GM08714 (cell line): ENCODE data around the gene POC5.
"Not testable (repeated sequence)": the region's sequence is repeated elsewhere in the genome, so short reads cannot be mapped to it uniquely, and the experiment has no call there.

Source experiments
- H3K4me3 ChIP-seq: fragments of 200-500 bp; sonication (Bioruptor generic); 2 replicates; pipeline ENCODE4 v1.5.1; 2014; ENCODE audit warnings: mild to moderate bottlenecking, low read length, inconsistent platforms
- ZNF274 ChIP-seq: IDR thresholded peaks from 2 replicates; pipeline ENCODE4 v1.6.1; 2012; ENCODE audit warnings: mild to moderate bottlenecking, low read depth, low read length

The POC5 gene

DNA sequence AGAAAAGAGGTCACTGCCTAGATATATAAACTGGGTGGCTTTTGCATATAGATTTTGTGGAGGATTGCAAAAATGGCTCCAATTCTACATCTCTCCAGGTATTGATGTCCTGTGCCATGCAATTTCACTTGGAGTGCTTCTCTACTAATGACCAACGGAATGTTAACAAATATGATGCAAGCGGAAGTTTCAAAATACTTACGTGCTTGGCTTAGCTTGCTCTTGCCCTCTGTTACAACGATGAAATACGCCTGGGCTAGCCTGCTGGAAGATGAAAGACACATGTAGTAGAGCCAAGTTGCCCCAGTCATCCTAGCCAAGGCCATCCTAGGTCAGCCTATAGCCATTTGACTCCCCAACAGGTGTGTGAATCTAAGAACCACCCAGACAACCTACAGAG lies 3.6 kb upstream of the POC5 start:
- no peak for TF ChIP-seq ZNF274
- no peak overlapping the region for H3K4me3 ChIP-seq

DNA sequence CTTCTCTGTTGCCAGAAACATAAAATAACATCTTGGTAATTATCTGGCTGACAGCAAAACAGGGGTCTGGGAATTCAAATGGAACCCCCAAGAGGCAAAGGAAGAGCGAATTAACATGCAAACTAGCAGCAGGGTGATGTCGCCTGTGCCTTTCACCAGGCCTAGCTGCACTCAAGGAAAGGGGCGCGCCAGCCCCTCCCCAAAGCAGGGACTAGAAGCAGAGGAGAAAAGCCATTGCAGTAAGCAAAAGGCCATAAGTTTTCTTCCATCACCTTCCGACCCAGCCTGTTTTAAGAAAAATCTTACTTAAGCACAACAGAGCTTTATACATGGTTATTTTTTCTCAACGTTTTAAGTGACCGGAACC lies 539 bp downstream of the POC5 start:
- TF ChIP-seq ZNF274: no peak
- H3K4me3 ChIP-seq: peak overlapping the region; percentile 97

- no peak overlapping the region for H3K4me3 ChIP-seq
- no peak for TF ChIP-seq ZNF274
These were observed 5.1 kb downstream of the POC5 start for GRCh38 chr5:75712091-75712490.

GRCh38 chr5:75711151-75711550 lies 6.1 kb downstream of the POC5 start:
- TF ChIP-seq ZNF274: no peak
- H3K4me3 ChIP-seq: no peak overlapping the region

- no peak overlapping the region for H3K4me3 ChIP-seq
- no peak for TF ChIP-seq ZNF274
These were observed 6.6 kb downstream of the POC5 start for GRCh38 chr5:75710637-75711036.

DNA sequence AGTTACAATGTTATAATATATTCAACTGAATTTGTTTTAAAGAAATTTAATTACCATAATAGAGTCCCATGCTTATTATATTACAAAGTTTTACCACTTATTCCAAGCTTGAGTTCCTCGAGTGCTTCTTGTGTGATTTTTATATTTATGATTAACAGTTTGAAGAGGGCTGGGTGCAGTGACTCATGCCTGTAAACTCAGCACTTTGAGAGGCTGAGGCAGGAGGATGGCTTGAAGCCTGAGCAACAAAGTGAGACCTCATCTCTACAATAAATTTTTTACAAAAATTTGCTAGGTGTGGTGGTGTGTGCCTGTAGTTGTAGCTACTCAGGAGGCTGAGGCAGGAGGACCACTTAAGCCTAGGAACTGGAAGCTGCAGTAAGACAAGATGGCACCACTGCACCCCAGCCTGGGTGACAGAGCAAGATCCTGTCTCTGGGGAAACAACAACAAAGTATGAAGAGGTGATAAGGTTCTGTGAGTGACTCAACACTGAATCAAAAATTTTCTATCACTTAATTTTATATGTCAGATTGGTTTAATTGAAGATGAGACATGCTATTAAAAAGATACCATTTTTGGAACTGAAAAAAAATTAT lies 9.2 kb downstream of the POC5 start:
- no peak for TF ChIP-seq ZNF274
- no peak overlapping the region for H3K4me3 ChIP-seq

DNA sequence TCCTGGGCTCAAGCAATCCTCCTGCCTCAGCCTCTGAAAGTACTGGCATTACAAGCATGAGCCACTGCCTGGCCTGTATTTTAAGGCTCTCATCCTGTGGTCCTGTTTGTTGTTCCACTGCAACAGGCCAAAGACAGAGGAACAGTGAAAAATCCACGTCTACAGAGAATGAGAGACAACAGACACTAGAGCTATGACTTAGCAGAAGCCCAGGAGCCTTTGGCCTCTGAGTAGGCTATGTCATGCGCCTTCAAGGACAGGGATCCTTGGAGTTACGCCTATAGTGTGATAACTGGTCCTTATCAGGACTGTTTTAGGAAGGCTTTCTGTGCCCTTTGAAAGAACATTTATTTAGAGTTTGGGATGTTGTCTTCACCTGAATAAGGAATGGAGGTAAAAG lies 10.5 kb downstream of the POC5 start:
- no peak for TF ChIP-seq ZNF274
- H3K4me3 ChIP-seq: no peak overlapping the region

DNA sequence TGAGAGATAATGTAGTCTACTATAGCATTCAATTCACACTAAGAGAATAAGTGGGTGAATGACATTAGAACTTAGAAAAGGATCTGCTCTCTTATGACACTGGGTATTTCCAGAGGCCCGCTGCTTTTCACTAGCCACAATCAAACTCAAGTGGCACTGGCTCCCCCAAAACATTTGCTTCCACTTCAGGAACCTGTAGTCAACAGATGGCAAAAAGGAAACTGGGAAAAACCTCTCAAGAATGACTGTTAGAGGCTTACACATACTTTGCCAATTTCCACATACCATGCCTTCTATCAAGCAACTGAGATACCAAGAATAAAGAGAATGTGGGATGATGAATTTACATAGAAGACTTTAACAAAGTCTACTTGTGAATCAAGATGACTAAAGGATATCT lies 11.2 kb downstream of the POC5 start:
- H3K4me3 ChIP-seq: no peak overlapping the region
- no peak for TF ChIP-seq ZNF274

- TF ChIP-seq ZNF274: no peak
- no peak overlapping the region for H3K4me3 ChIP-seq
These were observed 15.4 kb downstream of the POC5 start for GRCh38 chr5:75701856-75702255.

GRCh38 chr5:75695472-75696351 lies 21.5 kb downstream of the POC5 start:
- H3K4me3 ChIP-seq: not testable (repeated sequence)

- no peak overlapping the region for H3K4me3 ChIP-seq
- no peak for TF ChIP-seq ZNF274
These were observed 22.5 kb downstream of the POC5 start for GRCh38 chr5:75694781-75695180.

- TF ChIP-seq ZNF274: no peak
- no peak overlapping the region for H3K4me3 ChIP-seq
These were observed 26.6 kb downstream of the POC5 start for GRCh38 chr5:75690669-75691068.

DNA sequence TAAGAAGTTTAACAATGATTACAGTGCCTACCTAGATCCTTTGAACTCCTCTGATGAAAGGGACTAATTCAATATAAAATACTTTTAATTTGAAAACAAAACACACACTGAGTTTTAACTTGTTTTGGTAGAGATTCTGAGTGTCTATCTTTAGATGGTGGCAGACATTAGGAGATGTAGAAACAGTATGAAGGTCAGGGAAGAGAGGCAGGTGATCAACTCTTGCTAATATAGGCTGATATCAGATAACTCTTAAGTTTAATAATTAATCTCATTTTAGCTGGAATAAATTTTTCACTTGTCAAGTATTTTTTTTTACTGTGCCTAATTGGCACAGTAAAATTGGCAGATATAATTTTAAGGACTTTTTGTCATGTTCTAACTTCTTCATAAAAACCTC lies 30.8 kb downstream of the POC5 start:
- H3K4me3 ChIP-seq: no peak overlapping the region
- TF ChIP-seq ZNF274: no peak

DNA sequence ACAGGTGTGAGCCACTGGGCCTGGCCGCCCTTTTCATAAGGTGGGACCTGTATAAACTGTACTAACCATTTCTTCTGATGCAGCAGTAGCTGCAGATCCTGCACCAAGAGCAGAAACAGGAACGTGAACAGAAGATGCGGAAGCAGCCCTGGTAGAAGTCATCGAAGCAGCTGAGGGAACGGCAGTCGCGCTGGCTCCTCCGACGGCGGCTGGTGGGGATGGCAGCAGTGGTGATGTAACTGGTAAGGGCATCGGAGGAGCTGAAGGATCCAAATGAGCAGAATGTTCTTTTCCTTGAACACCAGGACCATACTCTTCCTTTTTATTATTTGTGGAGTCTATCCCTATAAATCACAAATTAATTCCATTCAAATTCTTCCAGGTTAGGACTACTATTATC lies 32.1 kb downstream of the POC5 start:
- TF ChIP-seq ZNF274: no peak
- no peak overlapping the region for H3K4me3 ChIP-seq

- H3K4me3 ChIP-seq: no peak overlapping the region
- TF ChIP-seq ZNF274: no peak
These were observed 36.0 kb downstream of the POC5 start for GRCh38 chr5:75681125-75681830.
